Fibroblast of skin of abdomen (primary cell): ENCODE data around the gene CYTH3.
"Not testable (repeated sequence)": the region's sequence is repeated elsewhere in the genome, so short reads cannot be mapped to it uniquely, and the experiment has no call there.

Experiments
- DNase-seq: peaks from one replicate; pipeline ENCODE4 v3.0.0-alpha.2; 2013

Gene CYTH3

GRCh38 chr7:6165075-6165474 lies 107.3 kb downstream of the CYTH3 start:
- DNase-seq = no peak

GRCh38 chr7:6164491-6164890 lies 107.9 kb downstream of the CYTH3 start:
- no peak for DNase-seq

DNA sequence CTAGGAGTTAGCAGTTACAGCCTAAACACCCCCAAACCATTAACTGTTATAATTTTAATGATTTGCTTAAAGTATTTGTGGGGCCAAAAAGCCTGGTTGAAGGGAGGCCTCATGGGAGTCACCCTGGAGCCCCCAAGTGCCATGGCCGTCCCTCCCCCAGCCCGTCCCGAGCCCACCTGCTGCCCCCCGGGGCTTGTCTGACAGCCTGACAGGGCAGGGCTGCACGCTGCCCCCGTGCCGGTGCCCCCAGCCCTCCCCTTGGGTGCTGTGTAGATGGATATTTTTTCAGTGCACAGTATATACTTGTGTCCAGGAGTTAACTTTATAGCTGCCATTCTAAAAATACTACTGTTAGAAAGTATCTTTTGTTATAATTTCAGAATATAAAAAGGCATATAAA lies 108.4 kb downstream of the CYTH3 start:
- no peak for DNase-seq

DNA sequence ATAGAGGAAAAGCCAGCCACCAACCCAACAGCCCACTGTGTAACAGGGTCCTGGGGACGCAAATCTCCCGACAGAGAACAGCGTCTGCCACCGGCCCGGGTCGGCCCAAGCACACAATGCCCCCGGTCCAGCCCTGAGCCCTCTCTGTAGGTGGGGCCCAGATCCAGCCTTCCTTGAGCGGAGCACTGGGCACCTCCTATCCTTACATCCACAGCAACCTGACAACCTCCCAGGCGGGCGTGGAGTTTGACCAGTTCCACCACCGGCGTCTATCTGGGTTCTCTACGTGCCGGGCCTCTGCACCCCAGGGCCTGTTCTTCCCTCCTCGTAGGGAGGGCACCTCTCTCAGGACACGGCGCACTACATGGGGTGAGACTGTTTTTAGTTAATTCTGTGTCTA lies 109.0 kb downstream of the CYTH3 start:
- DNase-seq = no peak

- DNase-seq = no peak
These were observed 109.6 kb downstream of the CYTH3 start for GRCh38 chr7:6162650-6163366.

GRCh38 chr7:6162331-6162620 lies 110.1 kb downstream of the CYTH3 start:
- DNase-seq = no peak

GRCh38 chr7:6161463-6162330 lies 110.7 kb downstream of the CYTH3 start:
- no peak for DNase-seq

DNA sequence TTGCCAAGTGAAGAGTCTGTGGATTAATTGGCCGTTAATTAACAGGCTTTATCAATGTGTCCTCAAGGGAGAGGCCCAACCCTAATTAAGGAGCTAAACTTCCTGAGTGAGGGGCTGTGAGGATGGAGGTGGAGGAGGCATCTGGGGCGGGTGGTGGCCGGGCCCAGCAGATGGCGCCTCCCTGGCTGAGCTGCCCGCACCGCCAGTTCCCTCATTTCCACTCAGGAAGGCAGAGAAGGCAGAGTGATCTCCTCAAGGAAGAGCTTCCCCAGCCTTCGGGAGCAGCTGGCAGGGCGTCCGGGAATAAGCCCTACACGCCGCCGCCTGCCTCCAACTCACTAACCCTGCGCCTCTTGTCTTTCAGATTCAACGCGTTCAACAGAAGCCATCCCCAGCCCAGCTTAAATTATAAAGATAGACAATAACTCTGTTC lies 112.2 kb downstream of the CYTH3 start:
- DNase-seq = peak; percentile 85

DNA sequence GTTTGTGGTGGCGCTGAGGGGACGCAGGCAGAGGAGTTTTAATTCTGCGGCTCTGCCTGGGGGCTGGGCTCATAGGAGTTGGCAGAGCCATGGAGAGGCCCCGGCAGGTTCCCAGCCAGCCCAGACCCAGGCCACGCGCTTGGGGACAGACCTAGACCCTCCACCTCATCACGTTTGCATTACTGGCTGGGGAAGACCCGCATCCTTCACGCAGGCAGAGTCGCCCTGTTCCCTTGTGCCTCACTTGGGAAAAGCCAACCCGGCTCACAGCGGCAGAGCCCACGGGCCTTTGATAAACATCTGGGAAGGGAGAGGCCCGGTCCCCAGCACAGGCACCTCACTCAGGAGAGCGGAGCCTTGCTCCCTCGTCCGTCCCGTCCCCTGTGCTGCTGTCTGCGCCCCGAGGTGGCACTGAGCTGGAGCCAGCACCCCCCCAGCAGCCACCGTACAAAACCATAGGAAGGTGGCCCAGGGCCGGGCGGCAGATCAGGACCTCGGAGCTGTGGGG lies 112.8 kb downstream of the CYTH3 start:
- DNase-seq = no peak

DNA sequence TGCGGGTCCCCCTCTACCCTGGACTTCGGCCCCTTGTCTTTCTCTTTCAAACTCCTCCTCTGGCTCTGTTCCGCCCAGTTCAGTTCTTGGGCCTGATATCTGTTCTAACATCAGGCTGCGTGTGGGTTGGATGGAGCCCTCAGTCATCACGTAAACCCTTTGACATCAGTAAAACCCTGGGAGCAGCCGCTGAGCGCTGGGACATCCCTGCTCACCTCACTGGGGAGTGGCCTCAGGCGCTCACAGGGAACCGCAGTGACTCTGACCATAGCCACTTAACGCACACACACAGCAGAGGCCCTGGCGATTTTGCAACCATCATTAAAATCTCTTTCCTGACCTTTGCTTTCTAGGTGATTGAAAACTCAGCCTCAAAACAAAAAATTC lies 113.3 kb downstream of the CYTH3 start:
- DNase-seq = no peak

DNA sequence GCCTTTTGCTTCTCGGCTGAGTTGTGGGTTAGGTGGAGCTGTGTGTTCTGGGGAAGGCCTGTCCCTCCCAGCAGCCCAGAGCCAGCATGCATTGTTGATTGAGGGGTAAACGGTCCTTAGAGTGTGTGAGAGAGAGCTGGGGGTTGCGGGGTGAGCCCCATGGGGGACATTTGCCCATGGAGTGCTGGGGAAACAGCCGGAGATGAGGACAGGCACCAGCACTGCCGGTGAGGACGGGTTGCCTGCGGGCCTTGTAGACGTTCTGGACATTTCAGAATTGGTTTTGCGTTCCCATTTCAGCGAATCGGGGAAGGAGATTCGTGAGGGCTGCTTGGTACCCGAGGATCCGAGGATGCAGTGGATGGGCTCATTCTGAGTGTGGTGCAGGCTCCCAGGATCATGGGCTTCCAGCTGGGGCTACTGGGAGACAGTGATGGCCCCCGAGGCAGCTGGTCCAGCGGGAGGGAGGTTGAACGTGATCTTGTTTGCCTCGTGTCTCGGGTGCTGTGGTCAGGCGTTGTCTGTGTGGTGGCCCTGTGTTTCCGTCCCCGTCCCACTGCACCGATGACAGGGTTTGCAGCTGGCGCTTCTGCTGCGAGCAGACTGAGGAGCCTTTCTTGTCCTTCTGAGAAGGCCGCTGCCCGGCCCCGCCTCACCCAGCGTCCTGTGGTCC lies 113.9 kb downstream of the CYTH3 start:
- no peak for DNase-seq

- no peak for DNase-seq
These were observed 114.6 kb downstream of the CYTH3 start for GRCh38 chr7:6157685-6158423.

- no peak for DNase-seq
These were observed 115.7 kb downstream of the CYTH3 start for GRCh38 chr7:6156734-6157133.

DNA sequence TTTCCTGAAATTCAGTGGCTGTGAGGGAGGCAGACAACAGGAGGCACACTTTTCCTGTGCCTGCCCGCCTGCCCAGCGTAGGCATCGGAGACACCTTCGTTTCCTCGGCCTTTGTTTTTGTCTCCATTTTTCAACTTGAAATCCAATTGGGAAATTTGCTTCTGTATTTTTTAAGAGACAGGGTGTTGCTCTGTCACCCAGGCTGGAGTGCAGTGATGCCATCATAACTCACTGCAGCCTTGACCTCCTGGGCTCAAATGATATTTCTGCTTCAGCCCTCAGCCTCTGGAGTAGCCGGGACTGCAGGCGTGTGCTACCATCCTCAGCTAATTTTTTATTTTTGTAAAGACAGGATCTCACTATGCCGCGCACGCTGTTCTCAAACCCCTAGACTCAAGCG lies 116.8 kb downstream of the CYTH3 start:
- no peak for DNase-seq

DNA sequence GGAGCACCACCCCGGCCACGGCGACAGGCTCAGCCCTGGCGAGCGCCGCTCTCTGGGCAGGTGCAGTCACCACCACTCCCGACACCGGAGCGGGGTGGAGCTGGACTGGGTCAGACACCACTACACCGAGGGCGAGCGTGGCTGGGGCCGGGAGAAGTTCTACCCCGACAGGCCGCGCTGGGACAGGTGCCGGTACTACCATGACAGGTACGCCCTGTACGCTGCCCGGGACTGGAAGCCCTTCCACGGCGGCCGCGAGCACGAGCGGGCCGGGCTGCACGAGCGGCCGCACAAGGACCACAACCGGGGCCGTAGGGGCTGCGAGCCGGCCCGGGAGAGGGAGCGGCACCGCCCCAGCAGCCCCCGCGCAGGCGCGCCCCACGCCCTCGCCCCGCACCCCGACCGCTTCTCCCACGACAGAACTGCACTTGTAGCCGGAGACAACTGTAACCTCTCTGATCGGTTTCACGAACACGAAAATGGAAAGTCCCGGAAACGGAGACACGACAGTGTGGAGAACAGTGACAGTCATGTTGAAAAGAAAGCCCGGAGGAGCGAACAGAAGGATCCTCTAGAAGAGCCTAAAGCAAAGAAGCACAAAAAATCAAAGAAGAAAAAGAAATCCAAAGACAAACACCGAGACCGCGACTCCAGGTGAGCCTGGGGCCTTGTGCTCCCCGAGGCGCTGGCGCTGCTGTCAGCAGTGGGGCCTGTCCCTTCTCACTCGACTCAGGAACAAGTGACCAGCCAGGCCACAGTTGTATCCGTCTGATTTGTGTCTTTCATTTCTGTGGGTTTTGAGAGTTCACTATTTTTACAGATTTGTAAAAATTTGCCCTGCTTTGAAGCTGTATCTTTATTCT lies 117.7 kb downstream of the CYTH3 start:
- DNase-seq = no peak

DNA sequence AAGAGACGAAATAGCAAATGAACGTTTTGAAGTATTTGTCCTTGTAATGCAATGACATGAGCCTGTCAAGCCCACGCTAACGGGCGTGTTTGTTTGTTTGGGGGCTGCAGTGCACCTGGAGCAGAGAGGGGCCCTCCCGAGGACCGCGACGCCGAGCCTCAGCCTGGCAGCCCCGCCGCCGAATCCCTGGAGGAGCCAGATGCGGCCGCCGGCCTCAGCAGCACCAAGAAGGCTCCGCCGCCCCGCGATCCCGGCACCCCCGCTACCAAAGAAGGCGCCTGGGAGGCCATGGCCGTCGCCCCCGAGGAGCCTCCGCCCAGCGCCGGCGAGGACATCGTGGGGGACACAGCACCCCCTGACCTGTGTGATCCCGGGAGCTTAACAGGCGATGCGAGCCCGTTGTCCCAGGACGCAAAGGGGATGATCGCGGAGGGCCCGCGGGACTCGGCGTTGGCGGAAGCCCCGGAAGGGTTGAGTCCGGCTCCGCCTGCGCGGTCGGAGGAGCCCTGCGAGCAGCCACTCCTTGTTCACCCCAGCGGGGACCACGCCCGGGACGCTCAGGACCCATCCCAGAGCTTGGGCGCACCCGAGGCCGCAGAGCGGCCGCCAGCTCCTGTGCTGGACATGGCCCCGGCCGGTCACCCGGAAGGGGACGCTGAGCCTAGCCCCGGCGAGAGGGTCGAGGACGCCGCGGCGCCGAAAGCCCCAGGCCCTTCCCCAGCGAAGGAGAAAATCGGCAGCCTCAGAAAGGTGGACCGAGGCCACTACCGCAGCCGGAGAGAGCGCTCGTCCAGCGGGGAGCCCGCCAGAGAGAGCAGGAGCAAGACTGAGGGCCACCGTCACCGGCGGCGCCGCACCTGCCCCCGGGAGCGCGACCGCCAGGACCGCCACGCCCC lies 118.5 kb downstream of the CYTH3 start:
- DNase-seq = no peak

DNA sequence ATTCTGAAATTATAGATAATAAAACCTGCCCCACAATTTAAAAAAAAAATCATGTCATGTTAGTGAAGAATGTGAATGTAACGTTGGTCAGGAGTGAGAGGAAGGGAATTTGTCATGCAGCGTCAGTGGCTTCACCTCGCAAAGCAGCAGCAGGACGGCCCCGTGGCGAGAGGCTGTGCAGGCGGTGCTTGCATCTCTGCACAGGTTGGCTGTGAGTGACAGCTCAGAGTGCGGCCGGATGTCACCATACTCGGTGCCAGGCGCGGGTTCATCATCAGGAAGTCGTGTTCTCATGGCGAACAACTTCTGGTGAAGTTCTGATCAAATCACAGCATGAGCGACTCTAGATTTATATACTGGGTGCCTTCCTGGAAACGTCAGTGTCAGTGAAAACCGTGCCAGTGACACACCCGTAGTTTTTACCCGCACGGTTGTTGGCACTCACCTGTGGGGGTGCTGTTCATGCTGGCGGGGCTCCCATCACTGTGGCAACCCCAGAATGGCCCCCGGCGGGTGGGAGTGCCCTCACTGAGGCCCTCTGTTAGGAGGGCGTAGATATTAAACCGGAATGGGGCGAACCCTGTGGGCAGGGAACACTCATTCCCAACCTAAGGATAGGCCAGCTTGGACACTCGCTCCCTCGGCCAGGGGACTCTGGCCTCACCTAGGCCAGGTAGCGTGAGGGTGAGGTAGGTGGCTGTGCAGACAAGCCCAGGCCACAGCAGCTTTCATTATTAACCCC lies 120.3 kb downstream of the CYTH3 start:
- no peak for DNase-seq

DNA sequence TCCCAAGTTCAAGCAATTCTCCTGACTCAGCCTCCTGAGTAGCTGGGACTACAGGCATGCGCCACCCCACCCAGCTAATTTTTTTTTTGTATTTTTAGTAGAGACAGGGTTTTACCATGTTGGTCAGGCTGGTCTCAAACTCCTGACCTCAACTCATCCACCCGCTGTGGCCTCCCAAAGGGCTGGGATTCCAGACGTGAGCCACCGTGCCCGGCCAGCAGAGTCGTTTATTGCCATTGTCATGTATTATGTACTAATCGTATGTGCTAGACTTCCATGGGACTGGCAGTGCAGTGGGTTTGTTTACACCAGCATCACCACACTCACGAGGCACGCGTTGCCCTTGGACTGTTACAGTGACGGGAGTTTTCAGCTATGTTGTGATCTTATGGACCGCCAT lies 120.9 kb downstream of the CYTH3 start:
- DNase-seq = not testable (repeated sequence)

GRCh38 chr7:6149996-6150395 lies 122.4 kb downstream of the CYTH3 start:
- DNase-seq = no peak
